Activated effector memory CD4-positive, alpha-beta T cell treated with anti-CD3 and anti-CD28 coated beads, Interleukin-2, amount 50 U/mL, for 16 hours (primary cell): ENCODE results near the gene TBCB.
"Not testable (repeated sequence)": the region's sequence is repeated elsewhere in the genome, so short reads cannot be mapped to it uniquely, and the experiment has no call there.

Source experiments
- DNase-seq: peaks from one replicate; pipeline ENCODE4 v3.0.0-alpha.2; 2020

TBCB gene

GRCh38 chr19:36139473-36140303 lies 24.4 kb downstream of the TBCB start, which contains the start of gene CAPNS1:
TSS of gene CAPNS1 (plus strand) at chr19:36140066. CDS start at chr19:36141012, 946 bp downstream.
- peak; percentile 97 for DNase-seq

DNA sequence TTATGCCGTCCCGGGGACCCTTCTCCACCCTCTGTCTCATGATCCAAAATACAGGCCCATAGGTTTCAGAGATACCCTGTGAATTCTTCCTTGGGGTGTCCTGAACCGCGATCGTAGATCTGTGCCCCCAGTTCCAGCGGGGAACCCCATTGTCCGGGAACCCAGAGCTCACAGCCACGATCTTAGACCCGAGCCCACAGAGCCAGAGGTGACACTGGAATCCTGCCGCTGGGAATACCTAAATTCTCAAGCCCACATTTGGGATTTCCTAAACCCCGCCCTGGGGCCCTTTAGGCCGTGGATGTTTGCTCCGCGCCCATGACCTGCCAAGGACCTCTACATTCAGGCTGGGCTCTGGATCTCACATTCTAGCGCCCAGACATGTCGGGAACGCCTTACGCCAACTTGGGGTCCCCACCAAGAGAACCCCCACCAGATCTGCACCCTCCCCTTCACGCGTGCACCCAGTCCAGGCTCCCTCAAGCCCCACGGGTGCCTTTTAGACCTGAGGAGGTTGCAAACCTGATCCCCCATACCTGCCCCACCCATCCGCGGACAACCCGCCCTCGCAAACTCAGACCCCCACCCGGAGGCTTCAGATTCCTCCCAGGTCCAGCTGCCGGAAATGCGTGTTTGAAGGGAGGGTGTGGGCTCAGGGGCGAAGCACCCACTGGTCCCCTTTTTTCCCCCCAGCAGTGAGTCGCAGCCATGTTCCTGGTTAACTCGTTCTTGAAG lies 25.2 kb downstream of the TBCB start:
- DNase-seq = peak; percentile 77

- peak; percentile 96 for DNase-seq
Observed at GRCh38 chr19:36141039-36141927, 26.0 kb downstream of the TBCB start.

DNA sequence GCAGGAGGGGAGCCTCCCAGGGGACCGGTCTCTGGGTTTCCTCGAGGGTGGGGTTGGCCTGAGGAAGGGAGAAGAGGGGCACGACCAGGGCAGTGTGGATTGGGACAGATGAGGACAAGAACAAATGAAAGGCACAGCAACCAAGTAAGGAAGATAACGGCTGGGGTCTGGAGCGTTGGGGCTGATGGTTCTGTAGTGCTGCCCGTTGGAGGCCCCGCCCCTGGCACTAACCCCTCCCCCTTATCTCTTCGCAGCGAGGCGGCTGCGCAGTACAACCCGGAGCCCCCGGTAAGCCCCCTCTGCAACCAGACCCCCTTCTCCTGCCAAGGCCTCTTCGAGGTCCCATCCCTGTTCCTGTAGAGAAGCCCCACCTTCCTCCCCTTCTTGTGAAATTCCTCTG lies 26.8 kb downstream of the TBCB start:
- DNase-seq = no peak

DNA sequence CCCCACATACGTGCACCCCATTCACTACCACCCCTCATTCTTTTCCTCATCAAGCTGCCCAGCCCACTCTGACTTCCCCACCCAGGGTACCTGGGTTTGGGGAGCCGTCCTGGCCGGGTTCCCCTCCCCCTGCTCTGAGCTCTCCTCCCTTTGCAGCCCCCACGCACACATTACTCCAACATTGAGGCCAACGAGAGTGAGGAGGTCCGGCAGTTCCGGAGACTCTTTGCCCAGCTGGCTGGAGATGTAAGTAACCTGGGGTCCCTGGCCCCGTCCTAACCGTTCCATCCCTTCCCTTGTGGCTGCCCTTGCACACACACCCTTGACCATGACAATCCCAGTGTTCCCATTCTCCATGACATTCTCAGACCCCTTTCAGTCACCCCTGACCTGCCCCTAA lies 27.2 kb downstream of the TBCB start:
- no peak for DNase-seq

DNA sequence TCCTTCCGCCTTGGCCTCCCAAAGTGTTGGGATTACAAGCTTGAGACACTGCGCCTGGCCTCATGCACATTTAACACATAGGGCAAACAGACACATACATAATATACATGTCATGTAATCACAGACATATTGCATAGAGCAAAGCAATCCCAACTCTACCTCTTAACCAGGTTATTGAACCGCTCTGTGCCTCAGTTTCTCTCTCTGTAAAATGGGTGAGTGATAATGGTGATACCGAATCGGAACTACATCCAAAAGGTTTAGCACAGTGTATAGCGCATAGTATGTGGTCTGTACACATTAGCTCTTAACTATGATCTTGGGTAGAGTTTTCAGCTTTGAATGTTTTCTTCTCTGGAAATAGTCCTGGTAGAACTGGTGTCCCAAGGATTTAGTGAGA lies 29.4 kb downstream of the TBCB start:
- no peak for DNase-seq

GRCh38 chr19:36149673-36150406 lies 34.6 kb downstream of the TBCB start:
- DNase-seq = no peak

- no peak for DNase-seq
Observed at GRCh38 chr19:36150586-36150985, 35.3 kb downstream of the TBCB start.

- no peak for DNase-seq
Observed at GRCh38 chr19:36151144-36152018, 36.1 kb downstream of the TBCB start.

DNA sequence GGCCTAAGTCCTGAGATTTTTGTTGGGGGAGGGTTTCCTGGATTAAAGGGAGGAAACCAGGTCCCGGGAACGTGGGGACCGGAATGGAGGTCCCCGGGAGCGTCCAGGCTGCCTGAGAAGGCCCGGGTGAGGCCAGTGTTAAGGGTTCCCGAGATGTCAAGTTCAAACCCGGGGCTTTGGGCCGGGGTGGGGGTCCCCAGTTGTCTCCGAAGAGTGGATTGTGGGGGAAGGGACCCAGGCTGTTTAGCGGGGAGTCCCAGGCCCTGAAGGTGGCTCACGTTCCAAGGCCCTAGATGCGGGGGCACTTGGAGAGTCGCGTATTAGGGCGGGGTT lies 36.7 kb downstream of the TBCB start:
- DNase-seq = no peak

GRCh38 chr19:36152352-36153091 lies 37.3 kb downstream of the TBCB start, which contains the start of gene COX7A1:
TSS of gene COX7A1 (minus strand) at chr19:36152447. CDS start at chr19:36152407, 40 bp downstream.
- DNase-seq = no peak

- no peak for DNase-seq
Observed at GRCh38 chr19:36153126-36153525, 37.9 kb downstream of the TBCB start.

- DNase-seq = no peak
Observed at GRCh38 chr19:36160821-36161596, 45.7 kb downstream of the TBCB start.

GRCh38 chr19:36163813-36164212 lies 48.5 kb downstream of the TBCB start:
- no peak for DNase-seq

- DNase-seq = no peak
Observed at GRCh38 chr19:36169084-36169760, 54.0 kb downstream of the TBCB start.

- DNase-seq = no peak
Observed at GRCh38 chr19:36172852-36173251, 57.6 kb downstream of the TBCB start.

- DNase-seq = not testable (repeated sequence)
Observed at GRCh38 chr19:36173846-36174245, 58.6 kb downstream of the TBCB start.
